SJCRH30 (cell line): ENCODE results near the gene PRR5L. TPM values are rescaled to one million over a fixed set of nuclear protein-coding genes. Genes with fewer than 3 reads are reported as not detected.

ENCODE experiments used
- DNase-seq, 2 experiments: peaks; one replicate each; pipeline ENCODE4 v3.0.0-alpha.2; 2015 to 2020
- H3K27ac ChIP-seq: fragments of 250-450 bp; sonication (Bioruptor Pico); 2 replicates; pipeline ENCODE4 v1.5.1; 2020; ENCODE audit warnings: mild to moderate bottlenecking, moderate library complexity
- H3K27me3 ChIP-seq: fragments of 250-450 bp; sonication (Bioruptor Pico); 2 replicates; pipeline ENCODE4 v1.5.1; 2020; ENCODE audit warnings: mild to moderate bottlenecking, moderate library complexity
- H3K36me3 ChIP-seq: fragments of 250-450 bp; sonication (Bioruptor Pico); 2 replicates; pipeline ENCODE4 v1.5.1; 2020; ENCODE audit warnings: mild to moderate bottlenecking, moderate library complexity
- H3K4me1 ChIP-seq: fragments of 250-450 bp; sonication (Bioruptor Pico); 2 replicates; pipeline ENCODE4 v1.5.1; 2020; ENCODE audit warnings: mild to moderate bottlenecking, moderate library complexity
- H3K4me3 ChIP-seq: fragments of 250-450 bp; sonication (Bioruptor Pico); 2 replicates; pipeline ENCODE4 v1.5.1; 2020; ENCODE audit warnings: mild to moderate bottlenecking, moderate library complexity
- H3K9me3 ChIP-seq: fragments of 250-450 bp; sonication (Bioruptor Pico); replicated peaks from 2 replicates; pipeline ENCODE4 v1.5.1; 2020; ENCODE audit warnings: mild to moderate bottlenecking, moderate library complexity
- total RNA-seq: library from RNA; depleted of rRNA; stranded (reverse); fragments of >200 nt; shearing (Covaris generic); gene quantifications from 2 replicates; pipeline ENCODE4 v1.2.3, GENCODE V29; 2014

Gene PRR5L
- total RNA-seq, 1 experiment from 2014 or later = 7.2 TPM

DNA sequence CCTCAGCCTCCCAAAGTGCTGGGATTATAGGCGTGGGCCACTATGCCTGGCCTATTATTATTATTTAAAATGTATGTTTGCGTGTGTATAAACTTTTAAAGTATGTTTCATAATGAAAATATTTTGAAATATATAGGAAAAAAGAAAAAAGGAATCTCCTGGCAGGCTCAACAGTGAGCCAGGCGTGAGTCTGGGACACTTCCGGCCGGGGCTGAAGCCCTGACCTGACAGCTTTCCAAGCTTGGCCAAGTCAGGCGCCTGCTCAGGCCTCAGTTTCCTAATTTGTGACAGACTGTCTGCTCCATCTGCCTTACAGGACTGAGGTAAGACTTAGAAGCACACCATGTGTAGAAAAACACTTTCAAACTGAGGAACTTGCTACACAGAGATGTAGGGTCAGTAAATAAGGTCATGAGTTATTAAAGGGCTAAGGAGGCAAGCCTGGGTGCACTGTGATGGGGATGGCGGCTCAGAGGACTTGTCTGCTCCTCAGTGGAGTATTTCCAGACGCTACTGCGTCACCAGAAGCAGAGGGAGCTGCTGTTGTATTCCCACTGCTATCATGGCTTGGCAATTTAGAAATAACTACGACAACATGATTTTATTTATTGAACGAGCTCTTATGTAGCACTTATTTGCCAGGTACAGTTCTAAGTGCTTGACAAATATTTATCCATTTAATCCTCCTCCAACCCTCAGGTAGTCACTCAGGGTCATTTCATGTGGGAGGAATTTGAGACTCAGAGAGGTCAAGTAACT lies 100.1 kb downstream of the PRR5L start:
- no peaks in the 10 kb centered on the region for H3K27me3 ChIP-seq
- no peaks in the 10 kb centered on the region for H3K9me3 ChIP-seq
- H3K27ac ChIP-seq = no peak overlapping the region
- H3K4me3 ChIP-seq = no peak overlapping the region
- no peak for DNase-seq
- H3K4me1 ChIP-seq = no peaks in the 10 kb centered on the region
- H3K36me3 ChIP-seq = peaks cover 15% of the 10 kb centered on the region

DNA sequence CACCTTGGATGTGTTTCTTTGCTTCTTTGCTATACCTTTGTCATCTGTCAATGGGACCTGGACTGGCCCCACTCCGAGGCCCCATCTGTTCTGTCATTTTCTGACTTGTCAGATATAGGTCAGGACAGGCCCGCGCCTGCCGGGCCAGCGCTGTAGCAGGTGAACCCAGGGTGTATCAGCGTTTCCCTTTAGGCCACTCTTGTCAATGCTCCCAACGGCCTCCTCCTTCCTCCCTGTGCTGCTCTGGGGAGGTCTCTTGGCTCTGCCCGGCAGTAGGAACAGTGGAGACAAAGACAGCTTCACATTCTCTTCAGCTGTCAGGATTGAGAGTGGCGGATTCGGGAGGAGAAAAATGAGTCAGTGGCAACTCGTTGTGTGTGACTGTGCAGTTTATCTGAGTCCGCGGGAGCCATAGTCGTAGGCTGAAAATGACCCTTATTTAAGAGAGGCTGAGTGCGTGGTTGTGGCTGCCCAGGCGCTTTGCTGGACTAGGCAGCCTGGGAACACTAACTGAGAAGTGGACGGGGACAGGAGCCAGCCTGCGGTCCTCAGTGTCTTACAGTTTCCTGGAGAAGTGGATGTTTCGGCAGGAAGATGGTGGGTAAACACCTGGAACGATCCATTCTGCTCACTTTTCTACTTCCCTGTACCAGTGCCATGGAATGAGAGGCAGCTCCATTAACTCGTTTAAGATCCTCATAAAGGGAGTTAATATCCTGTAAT lies 102.3 kb downstream of the PRR5L start:
- no peak for DNase-seq
- H3K4me3 ChIP-seq = no peak overlapping the region
- H3K4me1 ChIP-seq = no peaks in the 10 kb centered on the region; the same call in 1 of the 2 replicates
- H3K27me3 ChIP-seq = no peaks in the 10 kb centered on the region
- H3K27ac ChIP-seq = no peak overlapping the region
- H3K9me3 ChIP-seq = no peaks in the 10 kb centered on the region
- H3K36me3 ChIP-seq = peaks cover 19% of the 10 kb centered on the region

DNA sequence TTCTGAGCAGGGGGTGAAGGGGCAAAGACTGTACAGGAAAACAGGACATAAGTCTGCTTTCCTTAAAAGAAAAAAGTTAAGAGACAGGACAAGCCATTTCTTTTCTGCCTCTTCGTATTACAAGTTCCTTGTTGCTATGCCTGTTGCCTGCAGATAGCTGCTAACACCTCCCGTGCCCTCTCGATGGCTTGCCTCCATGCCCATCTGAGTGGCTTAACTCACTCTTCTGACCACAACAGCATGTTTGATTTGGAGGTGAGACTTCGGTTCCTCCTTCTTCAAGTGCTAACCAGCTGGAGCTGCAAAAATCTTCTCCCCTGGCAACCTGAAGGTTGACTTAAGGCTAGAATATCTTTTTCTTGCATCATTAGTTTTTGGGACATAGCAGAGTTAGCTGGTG lies 103.1 kb downstream of the PRR5L start:
- Histone ChIP-seq H3K4me1 (peaks cover 3% of the 10 kb centered on the region; the same call in 1 of the 2 replicates), H3K27ac (no peak overlapping the region), H3K36me3 (peaks cover 19% of the 10 kb centered on the region), H3K9me3 (no peaks in the 10 kb centered on the region), H3K27me3 (no peaks in the 10 kb centered on the region), H3K4me3 (no peak overlapping the region)
- DNase-seq = no peak

DNA sequence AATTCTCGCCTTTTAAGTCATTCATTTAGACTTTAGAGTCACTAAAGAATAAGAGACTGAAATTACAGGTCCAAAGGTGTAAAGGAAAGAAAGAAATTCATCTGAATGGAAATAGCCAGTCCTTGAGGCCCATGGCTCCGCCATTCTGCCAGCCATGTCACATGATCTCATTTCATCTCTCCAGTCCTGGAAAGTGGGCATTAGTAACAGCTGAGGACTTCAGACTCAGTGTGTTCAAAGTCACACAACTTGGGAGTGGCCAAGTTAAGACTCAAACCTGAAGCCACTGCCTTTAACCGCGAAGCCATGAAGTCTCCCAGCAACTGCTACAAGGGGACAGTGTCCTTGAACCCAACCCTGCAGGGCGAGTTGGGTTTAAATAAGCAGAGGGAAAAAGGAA lies 103.7 kb downstream of the PRR5L start:
- DNase-seq = no peak
- H3K4me1 ChIP-seq = peaks cover 3% of the 10 kb centered on the region; the same call in 1 of the 2 replicates
- H3K27me3 ChIP-seq = no peaks in the 10 kb centered on the region
- peaks cover 17% of the 10 kb centered on the region for H3K36me3 ChIP-seq
- H3K27ac ChIP-seq = no peak overlapping the region
- no peaks in the 10 kb centered on the region for H3K9me3 ChIP-seq
- no peak overlapping the region for H3K4me3 ChIP-seq

DNA sequence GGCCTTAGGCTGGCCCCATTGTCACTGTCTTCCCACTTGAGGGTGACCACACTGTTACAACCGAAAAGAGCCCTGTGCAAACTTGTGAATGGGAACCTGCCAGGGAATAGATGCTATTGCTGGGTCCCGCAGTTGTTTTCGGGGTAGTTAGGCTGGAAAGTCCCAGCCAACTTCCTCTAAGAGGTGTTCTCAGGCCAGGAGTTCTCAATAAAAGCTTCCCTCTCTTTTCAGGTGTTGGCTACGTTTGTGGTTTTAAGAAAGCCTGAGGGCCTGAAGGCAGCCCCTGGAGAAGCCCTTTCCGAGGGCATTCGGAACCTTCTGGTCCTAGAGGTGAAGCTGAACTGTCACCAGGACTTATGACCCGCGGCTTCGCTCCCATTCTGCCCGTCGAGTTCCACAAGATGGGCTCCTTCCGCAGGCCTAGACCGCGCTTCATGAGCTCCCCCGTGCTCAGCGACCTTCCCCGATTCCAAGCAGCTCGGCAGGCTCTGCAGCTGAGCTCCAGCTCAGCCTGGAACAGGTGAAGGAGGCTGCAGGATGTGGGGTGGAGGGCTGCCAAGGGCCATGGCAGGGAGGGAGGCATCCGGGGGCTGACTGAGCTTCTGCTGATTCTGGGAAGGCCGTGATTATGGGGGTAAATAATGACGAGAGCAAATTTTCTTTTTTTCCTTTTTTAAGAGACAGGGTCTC lies 104.8 kb downstream of the PRR5L start:
- H3K36me3 ChIP-seq = peaks cover 15% of the 10 kb centered on the region
- H3K27me3 ChIP-seq = no peaks in the 10 kb centered on the region
- H3K27ac ChIP-seq = no peak overlapping the region
- DNase-seq = no peak
- H3K4me1 ChIP-seq = peaks cover 3% of the 10 kb centered on the region; the same call in 1 of the 2 replicates
- H3K9me3 ChIP-seq = no peaks in the 10 kb centered on the region
- H3K4me3 ChIP-seq = no peak overlapping the region

DNA sequence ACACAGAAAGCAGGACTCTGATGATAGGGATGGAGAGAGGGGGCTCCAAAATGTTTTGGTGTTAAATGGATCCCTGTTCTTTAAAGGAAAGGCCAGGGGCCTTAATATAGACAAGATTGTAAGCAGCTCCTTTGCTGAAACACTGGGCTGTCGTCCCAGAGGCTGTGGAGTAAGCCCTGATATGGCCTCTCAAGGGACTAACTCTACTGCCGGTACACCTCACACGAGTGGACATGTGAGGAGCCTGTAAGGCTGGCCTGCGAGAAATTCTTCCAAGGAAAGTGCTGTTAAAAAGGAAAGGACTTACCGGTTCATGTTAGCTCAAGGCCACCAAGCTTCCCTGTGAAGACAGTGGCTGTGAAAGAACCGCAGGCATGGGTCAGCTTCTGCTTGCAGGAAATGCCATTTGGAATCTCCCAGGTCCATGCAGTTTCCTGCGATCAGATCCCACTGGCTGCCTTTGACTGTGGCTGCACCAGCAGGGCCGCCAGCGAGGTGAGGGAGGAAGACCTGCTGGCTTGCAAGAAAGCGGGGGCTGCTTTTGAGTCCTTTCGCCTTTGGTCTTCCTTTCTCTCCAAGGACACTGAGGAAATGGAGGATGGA lies 106.6 kb downstream of the PRR5L start:
- H3K36me3 ChIP-seq = peaks cover 10% of the 10 kb centered on the region
- DNase-seq = no peak
- H3K4me1 ChIP-seq = peaks cover 3% of the 10 kb centered on the region; the same call in 1 of the 2 replicates
- H3K27me3 ChIP-seq = no peaks in the 10 kb centered on the region
- H3K4me3 ChIP-seq = no peak overlapping the region
- no peaks in the 10 kb centered on the region for H3K9me3 ChIP-seq
- H3K27ac ChIP-seq = no peak overlapping the region

DNA sequence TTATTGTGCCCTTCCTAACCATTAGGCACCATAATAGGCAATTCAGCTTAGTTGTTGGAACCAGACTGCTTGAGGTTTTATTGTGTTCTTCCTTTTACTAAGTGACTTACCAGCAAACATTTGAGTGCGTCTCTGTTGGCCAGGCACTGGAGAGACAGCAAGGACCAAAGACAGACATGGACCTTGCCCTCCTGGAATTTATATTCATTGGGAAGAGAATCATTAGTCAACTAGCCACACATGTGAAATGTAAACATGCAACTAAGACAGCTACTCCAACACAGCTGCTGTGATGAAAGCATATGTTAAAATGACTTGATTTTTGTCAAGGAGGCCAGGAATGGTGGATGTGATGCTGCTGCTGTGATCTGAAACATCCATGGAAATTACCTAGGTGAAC lies 107.6 kb downstream of the PRR5L start:
- no peaks in the 10 kb centered on the region for H3K27me3 ChIP-seq
- no peak overlapping the region for H3K27ac ChIP-seq
- no peak overlapping the region for H3K4me3 ChIP-seq
- H3K36me3 ChIP-seq = peaks cover 10% of the 10 kb centered on the region
- no peak for DNase-seq
- peaks cover 3% of the 10 kb centered on the region; the same call in 1 of the 2 replicates for H3K4me1 ChIP-seq
- no peaks in the 10 kb centered on the region for H3K9me3 ChIP-seq

DNA sequence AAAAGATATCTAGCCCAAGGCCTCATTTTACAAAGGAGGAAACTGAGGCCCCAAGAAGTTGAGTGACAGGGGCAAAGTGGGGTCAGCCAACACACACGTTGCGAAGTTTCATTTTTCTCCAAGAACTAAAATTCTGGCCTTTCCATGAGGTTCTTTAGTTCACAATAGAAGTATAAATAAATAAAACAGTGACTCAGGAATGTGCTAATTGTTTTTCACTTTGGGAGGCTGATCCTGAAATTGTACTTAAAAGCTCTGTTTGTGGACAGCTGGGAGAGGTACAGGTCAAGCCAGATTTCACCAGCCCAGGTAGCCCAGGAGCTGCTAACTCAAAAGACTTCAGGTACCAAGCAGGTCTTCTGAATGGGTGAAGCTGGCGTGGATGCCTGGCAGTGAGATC lies 108.7 kb downstream of the PRR5L start:
- no peak for DNase-seq
- Histone ChIP-seq H3K27me3 (no peaks in the 10 kb centered on the region), H3K4me3 (no peak overlapping the region), H3K36me3 (peaks cover 7% of the 10 kb centered on the region), H3K27ac (no peak overlapping the region), H3K4me1 (peaks cover 3% of the 10 kb centered on the region; the same call in 1 of the 2 replicates), H3K9me3 (no peaks in the 10 kb centered on the region)

DNA sequence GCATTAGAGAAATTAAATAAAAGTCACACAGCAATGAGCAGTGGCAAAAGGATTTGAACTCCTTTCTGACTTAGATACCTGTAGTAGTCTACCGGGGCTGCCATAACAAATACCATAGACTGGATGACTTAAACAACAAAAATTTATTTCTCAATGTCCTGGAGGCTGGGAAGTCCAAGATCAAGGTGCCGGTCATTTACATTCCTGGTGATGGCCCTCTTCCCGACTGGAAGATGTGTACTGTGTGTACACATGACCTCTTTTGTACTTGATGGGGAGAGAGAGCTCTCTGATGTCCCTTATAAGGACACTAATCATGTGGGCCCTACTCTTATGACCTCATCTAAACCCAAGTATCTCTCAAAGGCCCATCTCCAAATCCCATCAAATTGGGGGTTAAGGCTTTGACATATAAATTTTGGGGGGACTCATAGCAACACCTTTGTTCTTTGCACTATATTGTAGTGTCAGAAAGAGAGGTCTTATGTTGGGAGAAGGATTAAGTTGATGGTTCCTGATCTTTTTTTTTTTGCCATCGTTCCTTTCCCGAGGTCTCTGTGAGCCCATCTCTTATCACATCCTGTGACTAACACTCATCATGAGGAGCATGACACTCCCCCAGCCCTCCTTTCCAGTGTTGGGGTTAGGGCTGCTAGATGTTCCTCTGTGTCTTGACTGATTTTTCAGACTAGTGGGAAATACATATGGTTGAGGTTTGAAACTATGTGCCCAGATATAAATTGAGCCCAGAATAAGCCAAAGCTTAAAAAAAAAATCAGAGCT lies 109.7 kb downstream of the PRR5L start:
- peaks cover 4% of the 10 kb centered on the region; the same call in 1 of the 2 replicates for H3K36me3 ChIP-seq
- no peak overlapping the region for H3K27ac ChIP-seq
- H3K9me3 ChIP-seq = no peaks in the 10 kb centered on the region
- no peak for DNase-seq
- no peak overlapping the region for H3K4me3 ChIP-seq
- peaks cover 3% of the 10 kb centered on the region; the same call in 1 of the 2 replicates for H3K4me1 ChIP-seq
- no peaks in the 10 kb centered on the region for H3K27me3 ChIP-seq

DNA sequence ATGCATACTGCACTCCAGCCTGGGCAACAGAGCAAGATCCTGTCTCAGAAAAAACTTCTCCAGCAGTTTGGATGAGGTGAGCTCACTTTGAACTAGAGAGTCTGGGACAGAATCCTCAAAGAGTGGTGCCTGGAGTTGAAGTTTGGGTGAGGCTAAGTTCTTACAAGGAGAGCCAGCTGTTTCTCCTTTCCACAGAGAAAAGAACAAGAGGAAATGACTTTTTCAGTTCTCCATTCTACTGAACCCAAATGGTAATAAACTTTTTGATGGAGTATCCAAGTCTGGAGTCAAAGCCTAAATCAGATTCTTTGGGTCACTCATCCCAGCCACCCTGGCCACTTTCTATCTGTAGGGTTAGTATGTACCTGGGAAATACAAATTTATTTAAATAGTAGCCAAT lies 111.3 kb downstream of the PRR5L start:
- Histone ChIP-seq H3K4me1 (peaks cover 3% of the 10 kb centered on the region; the same call in 1 of the 2 replicates), H3K36me3 (no peaks in the 10 kb centered on the region), H3K9me3 (no peaks in the 10 kb centered on the region), H3K4me3 (no peak overlapping the region), H3K27me3 (no peaks in the 10 kb centered on the region), H3K27ac (no peak overlapping the region)
- no peak for DNase-seq

DNA sequence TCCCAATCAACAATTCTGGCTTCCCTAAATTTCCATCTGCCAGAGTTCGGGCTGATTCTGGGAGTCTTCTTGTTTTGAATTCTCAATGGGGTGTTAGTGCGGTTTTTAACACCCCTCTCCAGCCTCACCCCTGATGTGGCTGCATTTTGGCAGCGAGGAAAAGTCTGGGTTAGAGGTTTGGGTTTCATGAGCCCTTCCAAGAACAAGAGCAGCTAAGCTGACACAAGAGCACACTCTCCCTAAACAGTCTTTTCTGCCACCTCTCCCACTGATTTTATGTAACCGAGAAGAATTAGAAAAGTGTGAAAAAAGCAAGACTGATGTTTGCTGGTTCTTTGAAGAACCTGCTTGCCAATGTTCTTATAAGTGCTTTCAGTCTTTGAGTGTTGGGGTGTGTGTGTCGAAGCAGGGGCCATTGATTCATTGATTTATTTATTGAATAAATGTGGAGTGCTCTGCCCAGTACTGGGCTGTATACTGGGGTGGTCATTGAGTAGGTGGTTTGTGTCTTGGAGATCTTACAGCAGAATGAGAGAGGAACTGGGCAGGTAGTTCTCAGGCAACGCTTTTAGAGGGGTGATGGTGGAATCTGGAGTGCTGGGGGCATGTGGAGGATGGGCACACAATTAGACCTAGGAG lies 112.5 kb downstream of the PRR5L start:
- Histone ChIP-seq H3K36me3 (0 out of 2 replicates have a peak, but pooled peaks cover 2% of the 10 kb centered on the region), H3K9me3 (no peaks in the 10 kb centered on the region), H3K4me1 (peaks cover 1% of the 10 kb centered on the region; the same call in 1 of the 2 replicates), H3K27me3 (no peaks in the 10 kb centered on the region), H3K27ac (no peak overlapping the region), H3K4me3 (no peak overlapping the region)
- DNase-seq = no peak

DNA sequence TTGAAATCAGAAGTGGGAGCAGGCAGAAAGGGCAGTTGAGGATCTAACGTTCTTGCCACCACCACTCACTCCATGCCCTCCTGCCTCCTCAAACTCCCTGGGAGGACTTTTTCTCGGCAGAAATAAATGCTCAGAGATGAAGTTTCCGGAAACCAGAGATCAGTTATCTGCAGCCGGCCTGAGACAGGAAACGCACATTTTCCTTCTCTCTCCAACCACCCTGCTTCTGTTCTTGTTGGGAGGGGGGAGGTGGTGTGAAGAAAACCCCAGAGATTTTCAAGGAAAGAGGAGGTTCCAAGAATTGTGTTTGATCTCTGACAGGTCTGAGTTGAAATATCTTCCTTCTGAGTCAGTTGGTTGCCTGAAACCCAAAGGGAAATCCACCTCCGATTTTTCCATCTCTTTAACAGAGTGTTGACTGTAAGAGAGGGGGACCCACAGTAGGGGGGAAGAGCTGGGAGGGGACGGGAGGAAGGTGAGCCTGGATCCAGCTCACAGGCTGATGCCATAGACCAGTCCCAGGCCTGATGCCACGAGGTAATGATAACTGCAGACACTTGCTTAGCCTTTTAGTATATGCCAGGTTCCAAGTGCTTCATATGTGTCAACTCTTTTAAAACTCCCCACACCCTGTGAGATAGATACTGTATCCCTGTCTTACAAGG lies 113.2 kb downstream of the PRR5L start:
- H3K4me1 ChIP-seq = no peaks in the 10 kb centered on the region
- H3K27me3 ChIP-seq = no peaks in the 10 kb centered on the region
- no peak overlapping the region for H3K27ac ChIP-seq
- 0 out of 2 replicates have a peak, but pooled peaks cover 2% of the 10 kb centered on the region for H3K36me3 ChIP-seq
- no peak overlapping the region for H3K4me3 ChIP-seq
- DNase-seq = no peak
- H3K9me3 ChIP-seq = no peaks in the 10 kb centered on the region

DNA sequence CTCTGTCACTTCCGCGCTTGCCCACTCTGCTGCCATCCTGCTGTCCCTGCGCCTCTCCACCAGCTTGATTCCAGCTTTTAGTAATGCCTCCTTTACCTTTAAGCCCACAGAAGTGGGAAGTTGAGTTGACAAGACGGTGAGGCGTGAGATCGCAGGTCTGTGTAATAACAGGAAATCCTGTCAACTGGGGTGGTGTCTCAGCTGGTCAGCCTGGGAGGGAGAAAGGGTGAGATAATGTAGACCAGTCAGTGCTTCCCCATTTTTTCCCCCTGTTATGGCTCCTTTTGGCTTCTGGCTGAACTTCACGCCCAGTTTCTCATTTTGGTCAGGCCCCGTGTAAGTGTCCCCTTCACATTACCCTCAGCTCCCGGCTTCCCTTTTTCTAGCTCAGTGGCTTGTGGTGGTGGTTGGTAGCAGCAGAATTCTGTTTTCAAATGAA lies 115.1 kb downstream of the PRR5L start:
- 0 out of 2 replicates have a peak, but pooled peaks cover 6% of the 10 kb centered on the region for H3K36me3 ChIP-seq

More for the DNA sequence above, 115.1 kb downstream of the PRR5L start:
- no peak overlapping the region for H3K27ac ChIP-seq
- H3K9me3 ChIP-seq = no peaks in the 10 kb centered on the region
- DNase-seq = no peak
- no peaks in the 10 kb centered on the region for H3K4me1 ChIP-seq
- no peak overlapping the region for H3K4me3 ChIP-seq
- no peaks in the 10 kb centered on the region for H3K27me3 ChIP-seq
